HEK293T (cell line): ENCODE measurements around the gene CYTH3.

Source experiments
- BHLHE40 ChIP-seq: fragments of 450-650 bp; IDR thresholded peaks from 2 replicates; pipeline ENCODE4 v1.6.1; 2016; ENCODE audit warnings: mild to moderate bottlenecking, moderate library complexity, borderline replicate concordance
- CTBP1 ChIP-seq: fragments of 450-650 bp; IDR thresholded peaks from 2 replicates; pipeline ENCODE4 v1.6.1; 2016; ENCODE audit warnings: borderline replicate concordance
- ELF4 ChIP-seq: fragments of 450-650 bp; IDR thresholded peaks from 2 replicates; pipeline ENCODE4 v1.6.1; 2017; ENCODE audit warnings: antibody characterized with exemption
- FOXA1 ChIP-seq: fragments of 450-650 bp; IDR thresholded peaks from 2 replicates; pipeline ENCODE4 v1.6.1; 2016; ENCODE audit warnings: mild to moderate bottlenecking
- L3MBTL2 ChIP-seq: fragments of 450-650 bp; conservative IDR thresholded peaks from 2 replicates; pipeline ENCODE4 v1.6.1; 2016; ENCODE audit warnings: mild to moderate bottlenecking
- LEF1 ChIP-seq: fragments of 450-650 bp; IDR thresholded peaks from 2 replicates; pipeline ENCODE4 v1.6.1; 2017; ENCODE audit warnings: mild to moderate bottlenecking, borderline replicate concordance
- SP1 ChIP-seq: fragments of 450-650 bp; IDR thresholded peaks from 2 replicates; pipeline ENCODE4 v1.6.1; 2017
- SUZ12 ChIP-seq: fragments of 450-650 bp; IDR thresholded peaks from 2 replicates; pipeline ENCODE4 v1.6.1; 2016; ENCODE audit warnings: mild to moderate bottlenecking
- TF ChIP-seq, protein P1 (sequence below): fragments of 450-650 bp; IDR thresholded peaks from 2 replicates; pipeline ENCODE4 v1.6.1; 2016

DNA sequence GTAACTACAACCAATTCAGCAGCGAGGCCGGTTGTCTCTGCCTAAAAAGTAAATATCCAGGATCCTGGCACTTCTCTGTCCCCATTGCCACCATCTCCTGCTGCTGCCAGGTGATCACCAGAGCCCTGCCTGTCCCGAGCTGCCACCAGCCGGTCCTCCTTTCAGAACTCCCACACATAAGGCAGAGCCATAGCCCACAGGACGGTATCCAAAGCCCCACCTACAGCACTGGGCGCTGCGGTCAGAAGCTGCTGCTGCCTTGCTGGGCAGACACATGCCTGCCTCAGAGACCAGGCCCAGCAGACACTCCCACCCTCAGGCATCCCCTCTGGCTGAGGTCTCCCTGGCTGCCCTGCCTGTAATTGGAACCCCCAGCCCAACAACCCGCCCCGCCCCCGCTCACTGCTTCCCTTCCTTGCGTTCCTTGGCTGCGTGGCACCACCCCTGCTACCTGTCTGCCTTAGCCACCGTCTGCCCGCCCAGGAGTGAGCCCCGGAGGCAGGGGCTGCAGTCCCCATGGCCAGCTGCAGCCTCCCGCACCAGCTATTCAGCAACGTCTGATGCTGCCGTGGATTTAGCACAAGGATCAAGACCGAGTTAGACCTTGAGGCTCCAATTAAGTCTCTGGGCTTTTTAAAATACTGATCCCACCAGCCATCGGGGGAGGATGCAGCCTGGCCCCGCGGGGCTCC lies 100.7 kb downstream of the CYTH3 start:
- TF ChIP-seq SUZ12: no peak
- TF ChIP-seq ELF4: no peak
- no peak for TF ChIP-seq FOXA1
- no peak for TF ChIP-seq LEF1
- TF ChIP-seq, protein P1, sequence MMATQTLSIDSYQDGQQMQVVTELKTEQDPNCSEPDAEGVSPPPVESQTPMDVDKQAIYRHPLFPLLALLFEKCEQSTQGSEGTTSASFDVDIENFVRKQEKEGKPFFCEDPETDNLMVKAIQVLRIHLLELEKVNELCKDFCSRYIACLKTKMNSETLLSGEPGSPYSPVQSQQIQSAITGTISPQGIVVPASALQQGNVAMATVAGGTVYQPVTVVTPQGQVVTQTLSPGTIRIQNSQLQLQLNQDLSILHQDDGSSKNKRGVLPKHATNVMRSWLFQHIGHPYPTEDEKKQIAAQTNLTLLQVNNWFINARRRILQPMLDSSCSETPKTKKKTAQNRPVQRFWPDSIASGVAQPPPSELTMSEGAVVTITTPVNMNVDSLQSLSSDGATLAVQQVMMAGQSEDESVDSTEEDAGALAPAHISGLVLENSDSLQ: no peak
- no peak for TF ChIP-seq SP1
- TF ChIP-seq L3MBTL2: no peak
- no peak for TF ChIP-seq BHLHE40
- no peak for TF ChIP-seq CTBP1
